ENCODE data around the gene SIGLEC9. TPM values are rescaled to one million over a fixed set of nuclear protein-coding genes. Genes with fewer than 3 reads are reported as not detected.

Gene SIGLEC9
- total RNA-seq, 1 donor from 2014 or later: 0.29 TPM

- intact Hi-C loops (cut with micrococcal nuclease): loop anchor here (1.0 to 2.0 kb wide), 4 partner anchors 11 to 240 kb away; no protein-coding TSS in a partner anchor
Measured at GRCh38 chr19:51169283-51169918, 44.7 kb downstream of the SIGLEC9 start.

DNA sequence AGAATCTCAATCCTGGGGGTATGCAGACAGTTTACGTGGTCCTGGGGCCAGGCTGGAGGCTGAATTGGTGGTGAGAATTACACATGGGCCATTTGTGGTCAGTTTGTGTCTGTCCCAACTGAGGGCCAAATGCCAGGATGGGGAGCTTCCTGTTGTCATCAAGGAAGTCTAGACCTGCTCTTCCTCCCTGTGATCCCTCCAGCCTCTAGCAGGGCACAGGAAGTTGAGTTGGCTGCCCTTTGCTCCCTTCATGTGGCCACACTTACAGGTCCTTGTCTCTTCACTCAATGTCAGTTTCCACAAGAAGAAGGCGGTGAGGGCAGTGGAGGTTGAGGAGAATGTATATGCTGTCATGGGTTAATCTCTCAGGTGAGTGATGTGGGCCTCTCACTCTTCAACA lies 47.5 kb downstream of the SIGLEC9 start:
- intact Hi-C loops (cut with micrococcal nuclease): no loop called here

DNA sequence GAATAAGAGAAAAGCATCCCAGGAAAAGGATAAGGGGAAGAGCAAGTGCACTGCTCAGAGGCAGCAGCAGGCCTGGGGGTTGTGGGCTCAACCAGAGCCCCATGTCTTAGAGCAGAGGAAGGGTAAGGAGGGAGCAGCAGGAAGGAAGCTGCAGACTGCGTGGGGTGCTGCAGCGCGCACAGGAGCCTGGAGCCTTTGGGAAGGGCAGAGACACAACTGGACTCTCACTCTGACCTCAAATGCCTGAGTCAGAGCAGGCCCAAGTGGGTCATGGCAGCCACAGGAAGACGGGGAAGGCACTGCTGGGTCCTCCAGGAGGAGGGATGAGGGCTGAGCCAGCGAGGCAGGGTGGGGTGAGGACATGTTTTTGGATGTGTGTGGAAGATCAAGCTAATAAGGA lies 49.0 kb downstream of the SIGLEC9 start:
- intact Hi-C loops (cut with micrococcal nuclease): no loop called here

DNA sequence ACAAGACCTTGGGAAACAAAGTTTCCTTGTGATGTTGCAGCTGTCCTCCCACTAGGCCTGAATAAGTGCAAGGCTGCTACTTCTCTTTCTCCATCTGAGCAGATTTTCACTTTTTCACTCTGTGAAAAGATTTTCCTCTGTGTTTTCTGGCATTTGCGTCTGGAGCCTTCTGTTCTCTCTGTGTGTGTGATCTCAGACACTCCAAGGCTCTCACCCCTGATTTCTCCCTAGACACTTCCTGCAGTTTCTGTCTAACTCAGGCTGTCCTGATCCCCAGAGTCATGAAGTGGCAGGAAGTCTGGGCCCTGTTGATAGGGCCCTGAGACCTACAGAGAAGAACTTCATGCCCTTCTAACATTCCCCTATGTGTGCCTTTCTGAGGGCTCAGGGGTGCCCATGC lies 54.5 kb downstream of the SIGLEC9 start:
- intact Hi-C loops (cut with micrococcal nuclease): no loop called here

Other genes with a start within 250 kb of the SIGLEC9 start
- not detected in 2 replicates for gene KLK4, start 213.5 kb upstream of the SIGLEC9 start, total RNA-seq
- gene KLK5, start 171.9 kb upstream of the SIGLEC9 start, total RNA-seq: not detected in 2 replicates
- not detected in 2 replicates for gene KLK6, start 155.3 kb upstream of the SIGLEC9 start, total RNA-seq
- not detected in 2 replicates for gene KLK7, start 141.0 kb upstream of the SIGLEC9 start, total RNA-seq
- gene KLK8, start 123.3 kb upstream of the SIGLEC9 start, total RNA-seq: not detected in 2 replicates
- not detected in 2 replicates for gene KLK10, start 105.2 kb upstream of the SIGLEC9 start, total RNA-seq
- not detected in 2 replicates for gene KLK11, start 98.3 kb upstream of the SIGLEC9 start, total RNA-seq
- not detected in 2 replicates for gene KLK12, start 89.9 kb upstream of the SIGLEC9 start, total RNA-seq
- gene KLK13, start 59.8 kb upstream of the SIGLEC9 start, total RNA-seq: not detected in 2 replicates
- 0.85 and 0.93 TPM in 2 replicates for gene KLK14, start 42.0 kb upstream of the SIGLEC9 start, total RNA-seq
- 8.2 and 9.1 TPM in 2 replicates for gene CTU1, start 16.5 kb upstream of the SIGLEC9 start, total RNA-seq
- not detected in 2 replicates for gene SIGLEC7, start 17.4 kb downstream of the SIGLEC9 start, total RNA-seq
- 8.5 and 10.4 TPM in 2 replicates for gene CD33, start 100.2 kb downstream of the SIGLEC9 start, total RNA-seq
- not detected in 2 replicates for gene SIGLECL1, start 126.2 kb downstream of the SIGLEC9 start, total RNA-seq
- gene IGLON5, start 186.7 kb downstream of the SIGLEC9 start, total RNA-seq: 0.15 TPM in 1 of 2 replicates, not detected in the other
- 1.0 and 1.2 TPM in 2 replicates for gene VSIG10L, start 217.2 kb downstream of the SIGLEC9 start, total RNA-seq
- gene ETFB, start 241.5 kb downstream of the SIGLEC9 start, total RNA-seq: 69.6 and 72.2 TPM in 2 replicates
- gene CLDND2, start 244.1 kb downstream of the SIGLEC9 start, total RNA-seq: 6.0 and 6.6 TPM in 2 replicates
- gene NKG7, start 247.7 kb downstream of the SIGLEC9 start, total RNA-seq: 129 and 133 TPM in 2 replicates